ENCODE results near the gene ELMOD3. TPM values are rescaled to one million over a fixed set of nuclear protein-coding genes. Genes with fewer than 3 reads are reported as not detected.

ELMOD3 gene
- total and polyA plus RNA-seq, 2 of the 8 experiments (the other 6 are each of a cell fraction or from before 2014, with no cell fraction given): 8.5 to 10.2 TPM

DNA sequence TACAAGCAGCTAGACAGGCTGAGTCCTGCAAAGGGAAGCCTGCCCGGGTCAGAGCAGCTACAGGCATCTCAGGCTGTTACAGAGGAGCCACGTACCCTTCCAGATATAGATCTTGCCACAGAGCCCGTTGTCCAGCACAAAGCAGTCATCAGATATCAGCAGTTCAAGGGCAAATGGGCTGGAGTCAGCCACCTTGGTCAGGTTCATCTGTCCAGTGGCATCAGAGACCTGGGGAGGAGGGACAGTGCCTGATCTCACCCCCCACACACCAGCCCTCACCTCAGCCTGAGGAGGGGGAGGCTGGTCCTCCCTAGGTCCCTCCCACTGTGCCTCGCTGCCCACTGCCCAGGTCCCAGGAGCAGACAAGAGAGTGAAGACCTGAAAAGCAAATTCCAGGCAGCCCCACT, 43.4 kb downstream of the ELMOD3 start:
- FAIRE-seq: no peak
- TF ChIP-seq SP1 (IDR thresholded peaks at IDR 0.05; ENCODE audit: low read depth, low read length) (no peak), CTBP2 (IDR thresholded peaks at IDR 0.05; ENCODE audit: borderline replicate concordance, insufficient read depth, insufficient read length, low read length) (no peak), SIN3A (conservative IDR thresholded peaks at IDR 0.05 in 1 of 2, IDR thresholded peaks at IDR 0.05 in 1 of 2; ENCODE audit: low read depth in 1 of 2, low read length in 2 of 2) (no peak), HDAC6 (IDR thresholded peaks at IDR 0.05; ENCODE audit: low read depth, low read length) (no peak), TAF1 (IDR thresholded peaks at IDR 0.05; ENCODE audit: low read depth, low read length) (no peak), HDAC2 (IDR thresholded peaks at IDR 0.05; ENCODE audit: borderline replicate concordance in 1 of 2, low read depth in 2 of 2, low read length in 2 of 2) (no peak), NANOG (IDR thresholded peaks at IDR 0.05; ENCODE audit: insufficient read depth, low read depth, low read length, poor library complexity, severe bottlenecking) (no peak), POU5F1 (IDR thresholded peaks at IDR 0.05; ENCODE audit: low read depth, low read length) (no peak), SP4 (IDR thresholded peaks at IDR 0.05; ENCODE audit: low read length) (no peak), FOSL1 (IDR thresholded peaks at IDR 0.05; ENCODE audit: insufficient read depth, low read depth, low read length) (no peak), EP300 (IDR thresholded peaks at IDR 0.05; ENCODE audit: borderline replicate concordance in 1 of 2, low read depth in 2 of 2, low read length in 2 of 2) (no peak), RXRA (IDR thresholded peaks at IDR 0.05; ENCODE audit: insufficient read depth, low read depth, low read length) (no peak), KDM5A (IDR thresholded peaks at IDR 0.05; ENCODE audit: low read length) (no peak)

More for the DNA sequence above, 43.4 kb downstream of the ELMOD3 start:
- peaks cover 0 to 3% (median 0%) of the 10 kb centered on the region in 4 experiments; a peak in 2 of 8 replicates for H3K36me3 ChIP-seq (ENCODE audit: control insufficient read depth in 2 of 4, insufficient read depth in 4 of 4, low read length in 3 of 4)
- H4K91ac ChIP-seq (replicated peaks; ENCODE audit: insufficient read length, low read length): no peak overlapping the region
- no peak overlapping the region for H3K27ac ChIP-seq (ENCODE audit: low read depth, low read length)
- no peak overlapping the region for H3K4ac ChIP-seq (replicated peaks; ENCODE audit: insufficient read length, low read depth, low read length)
- H3K27me3 ChIP-seq (replicated peaks in 1 of 4; ENCODE audit: control insufficient read depth in 3 of 4, extremely low read depth in 1 of 4, insufficient read depth in 3 of 4, low read length in 3 of 4): no peaks in the 10 kb centered on the region
- no peak overlapping the region for H2BK120ac ChIP-seq (replicated peaks; ENCODE audit: low read depth, low read length)
- H3K18ac ChIP-seq (ENCODE audit: extremely low read depth, low read length): no peak overlapping the region
- H3K4me1 ChIP-seq (replicated peaks in 1 of 4; ENCODE audit: control insufficient read depth in 3 of 4, insufficient read depth in 4 of 4, low read length in 3 of 4): peaks cover 0 to 6% (median under 1%) of the 10 kb centered on the region in 4 experiments; a peak in 2 of 7 replicates
- no peaks in the 10 kb centered on the region for H3K79me2 ChIP-seq (ENCODE audit: control insufficient read depth in 1 of 2, insufficient read depth in 2 of 2, low read length in 2 of 2)
- H2BK12ac ChIP-seq (ENCODE audit: low read depth, low read length): no peak overlapping the region
- WGBS, 2 experiments (ENCODE audit: extremely low coverage in 1 of 2, insufficient coverage in 1 of 2, insufficient read length in 1 of 2, insufficient replicate concordance in 2 of 2, low coverage in 1 of 2, low lambda C conversion rate in 2 of 2, missing lambda C conversion rate in 1 of 2): 86% methylated on average over 4 of the region's 4 CpGs; no CpG with 5 or more reads in 1 of the 2 experiments
- peaks cover 2% of the 10 kb centered on the region; the same call in 1 of the 2 replicates for H3K79me1 ChIP-seq (ENCODE audit: low read depth, low read length)
- no peak overlapping the region for H3K23ac ChIP-seq (ENCODE audit: insufficient read length)
- H3K9me3 ChIP-seq (ENCODE audit: insufficient read depth in 2 of 2, low read depth in 1 of 2, low read length in 1 of 2): no peaks in the 10 kb centered on the region
- H3K4me2 ChIP-seq (ENCODE audit: insufficient read depth in 1 of 2, low read depth in 2 of 2, low read length in 2 of 2): no peak overlapping the region
- H3K14ac ChIP-seq (ENCODE audit: insufficient read length): no peak overlapping the region
- H4K20me1 ChIP-seq (replicated peaks in 1 of 2; ENCODE audit: control insufficient read depth in 1 of 2, insufficient read depth in 2 of 2, low read length in 2 of 2): no peaks in the 10 kb centered on the region
- no peak overlapping the region for H2AK5ac ChIP-seq (ENCODE audit: low read depth, low read length)
- ChIA-PET POLR2A (ENCODE audit: partially characterized antibody) (interaction anchor here (1.1 to 25.0 kb wide), 4 partner anchors 9 to 147 kb away, joined by 3 to 396 read pairs (median 4); partner anchors contain the start of genes ELMOD3, MAT2A and RETSAT), CTCF (ENCODE audit: partially characterized antibody) (interaction anchor here (2.9 to 4.7 kb wide), 2 partner anchors 7 to 154 kb away, joined by 11 to 31 read pairs; no protein-coding TSS in a partner anchor)
- no peak overlapping the region for H2BK5ac ChIP-seq (ENCODE audit: low read depth, low read length)
- H3K4me3 ChIP-seq (ENCODE audit: extremely low read depth in 1 of 4, insufficient read depth in 2 of 4, low read depth in 3 of 4, low read length in 4 of 4): no peak overlapping the region
- H4K5ac ChIP-seq (ENCODE audit: insufficient read length, low read depth, low read length): no peak overlapping the region
- H4K8ac ChIP-seq (ENCODE audit: extremely low read depth, insufficient read depth, low read length): no peak overlapping the region
- no peak overlapping the region for H2BK20ac ChIP-seq (ENCODE audit: low read length)
- H2AFZ ChIP-seq (ENCODE audit: low read length): no peak overlapping the region
- no peak overlapping the region for H3K9ac ChIP-seq (replicated peaks in 1 of 4; ENCODE audit: extremely low read depth in 1 of 4, low read depth in 3 of 4, low read length in 3 of 4)
- H2BK15ac ChIP-seq (ENCODE audit: low read length): no peak overlapping the region
- no peak overlapping the region for H3K56ac ChIP-seq (replicated peaks; ENCODE audit: insufficient read length, low read depth, low read length)
- DNase-seq (ENCODE audit: low read depth in 1 of 2, low spot score in 2 of 2): no peak
- no peaks in the 10 kb centered on the region for H3K23me2 ChIP-seq (ENCODE audit: low read depth, low read length)

All from H1 (cell line).